ENCODE measurements around the gene TNPO3. TPM values are rescaled to one million over a fixed set of nuclear protein-coding genes. Genes with fewer than 3 reads are reported as not detected.

TNPO3 gene
- total RNA-seq, 2 experiments from 2014 or later = 55.1 to 71.7 TPM

- Histone ChIP-seq H3K79me2 (ENCODE audit: insufficient read depth, low read depth, low read length) (no peaks in the 10 kb centered on the region), H3K4me2 (ENCODE audit: low read length) (no peak overlapping the region), H3K4me3 (ENCODE audit: low read depth, low read length, poor library complexity, severe bottlenecking) (no peak overlapping the region), H3K27ac (ENCODE audit: low read depth, low read length, poor library complexity, severe bottlenecking) (no peak overlapping the region), H3K9me2 (ENCODE audit: insufficient read depth, low read length) (no peaks in the 10 kb centered on the region), H2AFZ (ENCODE audit: low read length) (no peak overlapping the region), H3K4me1 (ENCODE audit: insufficient read depth, low read length, poor library complexity, severe bottlenecking) (peaks cover 37% of the 10 kb centered on the region), H3K9me3 (ENCODE audit: low read length) (no peaks in the 10 kb centered on the region), H4K20me1 (ENCODE audit: insufficient read depth, low read length) (no peaks in the 10 kb centered on the region), H3K36me3 (ENCODE audit: insufficient read depth, low read length) (no peaks in the 10 kb centered on the region)
- ChIA-PET CTCF (ENCODE audit: unreplicated experiment) (no interaction called here), POLR2A (interaction anchor here (0.7 to 1.3 kb wide), 2 partner anchors 29 to 375 kb away, joined by 3 read pairs; no protein-coding TSS in a partner anchor)
- BruUV-seq (replicated peaks) = no TSS peak
- intact Hi-C loops (cut with micrococcal nuclease; ENCODE audit: unreplicated experiment) = no loop called here
- DNase-seq (ENCODE audit: low spot score) = no peak
- TF ChIP-seq EZH2phosphoT487 (IDR thresholded peaks at IDR 0.05; ENCODE audit: borderline replicate concordance, low read depth, low read length) (no peak), CTCF (conservative IDR thresholded peaks at IDR 0.05; ENCODE audit: low read length) (no peak)
Measured at GRCh38 chr7:129101746-129102145, 46.8 kb upstream of the TNPO3 start.

GRCh38 chr7:129100827-129101166 is 45.9 kb upstream of the TNPO3 start:
- DNase-seq (ENCODE audit: low spot score) = no peak
- Histone ChIP-seq H3K4me3 (ENCODE audit: low read depth, low read length, poor library complexity, severe bottlenecking) (no peak overlapping the region), H4K20me1 (ENCODE audit: insufficient read depth, low read length) (no peaks in the 10 kb centered on the region), H3K79me2 (ENCODE audit: insufficient read depth, low read depth, low read length) (no peaks in the 10 kb centered on the region), H3K4me1 (ENCODE audit: insufficient read depth, low read length, poor library complexity, severe bottlenecking) (peaks cover 46% of the 10 kb centered on the region), H3K36me3 (ENCODE audit: insufficient read depth, low read length) (no peaks in the 10 kb centered on the region), H2AFZ (ENCODE audit: low read length) (no peak overlapping the region), H3K9me2 (ENCODE audit: insufficient read depth, low read length) (no peaks in the 10 kb centered on the region), H3K27ac (ENCODE audit: low read depth, low read length, poor library complexity, severe bottlenecking) (no peak overlapping the region), H3K9me3 (ENCODE audit: low read length) (no peaks in the 10 kb centered on the region), H3K4me2 (ENCODE audit: low read length) (no peak overlapping the region)
- intact Hi-C loops (cut with micrococcal nuclease; ENCODE audit: unreplicated experiment) = no loop called here
- no TSS peak for BruUV-seq (replicated peaks)
- ChIA-PET CTCF (ENCODE audit: unreplicated experiment) (no interaction called here), POLR2A (no interaction called here)
- no peak for TF ChIP-seq CTCF (conservative IDR thresholded peaks at IDR 0.05; ENCODE audit: low read length)
- no peak for TF ChIP-seq EZH2phosphoT487 (IDR thresholded peaks at IDR 0.05; ENCODE audit: borderline replicate concordance, low read depth, low read length)

GRCh38 chr7:129098409-129099084 is 43.6 kb upstream of the TNPO3 start:
- TF ChIP-seq CTCF (conservative IDR thresholded peaks at IDR 0.05; ENCODE audit: low read length) = peak; percentile 25; the same call in 1 of the 2 replicates
- TF ChIP-seq EZH2phosphoT487 (IDR thresholded peaks at IDR 0.05; ENCODE audit: borderline replicate concordance, low read depth, low read length) = no peak
- Histone ChIP-seq H3K79me2 (ENCODE audit: insufficient read depth, low read depth, low read length) (no peaks in the 10 kb centered on the region), H3K9me3 (ENCODE audit: low read length) (no peaks in the 10 kb centered on the region), H3K9me2 (ENCODE audit: insufficient read depth, low read length) (no peaks in the 10 kb centered on the region), H3K4me2 (ENCODE audit: low read length) (peak overlapping the region; percentile 57), H3K36me3 (ENCODE audit: insufficient read depth, low read length) (no peaks in the 10 kb centered on the region), H2AFZ (ENCODE audit: low read length) (peak overlapping the region; percentile 59; the same call in 1 of the 2 replicates), H3K4me1 (ENCODE audit: insufficient read depth, low read length, poor library complexity, severe bottlenecking) (peaks cover 65% of the 10 kb centered on the region), H3K4me3 (ENCODE audit: low read depth, low read length, poor library complexity, severe bottlenecking) (peak overlapping the region; percentile 10), H4K20me1 (ENCODE audit: insufficient read depth, low read length) (no peaks in the 10 kb centered on the region), H3K27ac (ENCODE audit: low read depth, low read length, poor library complexity, severe bottlenecking) (peak overlapping the region; percentile 13)
- intact Hi-C loops (cut with micrococcal nuclease; ENCODE audit: unreplicated experiment) = no loop called here
- BruUV-seq (replicated peaks) = no TSS peak
- ChIA-PET CTCF (ENCODE audit: unreplicated experiment) (interaction anchor here (0.5 to 0.9 kb wide), 2 partner anchors 48 to 114 kb away, joined by 3 to 5 read pairs; no protein-coding TSS in a partner anchor), POLR2A (interaction anchor here (0.6 to 1.4 kb wide), 4 partner anchors 27 to 359 kb away, joined by 3 to 4 read pairs (median 3); no protein-coding TSS in a partner anchor)
- peak; percentile 64 for DNase-seq (ENCODE audit: low spot score)
